ENCODE measurements around the gene RCOR3.

The RCOR3 gene

GRCh38 chr1:211358685-211359084 is 99.5 kb downstream of the RCOR3 start:
- Histone ChIP-seq H3K79me2 (ENCODE audit: insufficient read depth, low read length) (peaks cover 32% of the 10 kb centered on the region), H2AFZ (ENCODE audit: low read length) (no peak overlapping the region), H3K27me3 (ENCODE audit: insufficient read depth, low read length, poor library complexity, severe bottlenecking) (no peaks in the 10 kb centered on the region), H4K20me1 (ENCODE audit: insufficient read depth, low read length, poor library complexity, severe bottlenecking) (no peaks in the 10 kb centered on the region), H3K9ac (ENCODE audit: low read depth, low read length, poor library complexity, severe bottlenecking) (no peak overlapping the region), H3K4me1 (ENCODE audit: insufficient read depth, low read length, poor library complexity, severe bottlenecking) (peaks cover 24% of the 10 kb centered on the region), H3K4me2 (ENCODE audit: low read depth, low read length, poor library complexity, severe bottlenecking) (no peak overlapping the region), H3K36me3 (ENCODE audit: insufficient read depth, low read length) (peaks cover 92% of the 10 kb centered on the region), H3K9me3 (ENCODE audit: insufficient read depth, low read depth, low read length) (no peaks in the 10 kb centered on the region), H3F3A (ENCODE audit: low read depth) (no peaks in the 10 kb centered on the region), H3K9me2 (replicated peaks; ENCODE audit: low read depth, low read length) (no peaks in the 10 kb centered on the region), H3K4me3 (ENCODE audit: low read length, poor library complexity, severe bottlenecking) (no peak overlapping the region)
- TF ChIP-seq EZH2phosphoT487 (IDR thresholded peaks at IDR 0.05; ENCODE audit: borderline replicate concordance) (no peak), CTCF (conservative IDR thresholded peaks at IDR 0.05; ENCODE audit: low read length) (no peak)

GRCh38 chr1:211359876-211360275 is 100.7 kb downstream of the RCOR3 start:
- Histone ChIP-seq H3K4me3 (ENCODE audit: low read length, poor library complexity, severe bottlenecking) (no peak overlapping the region), H3F3A (ENCODE audit: low read depth) (no peaks in the 10 kb centered on the region), H3K9me3 (ENCODE audit: insufficient read depth, low read depth, low read length) (no peaks in the 10 kb centered on the region), H3K36me3 (ENCODE audit: insufficient read depth, low read length) (peaks cover 92% of the 10 kb centered on the region), H4K20me1 (ENCODE audit: insufficient read depth, low read length, poor library complexity, severe bottlenecking) (no peaks in the 10 kb centered on the region), H3K4me1 (ENCODE audit: insufficient read depth, low read length, poor library complexity, severe bottlenecking) (peaks cover 14% of the 10 kb centered on the region), H3K4me2 (ENCODE audit: low read depth, low read length, poor library complexity, severe bottlenecking) (no peak overlapping the region), H3K79me2 (ENCODE audit: insufficient read depth, low read length) (peaks cover 20% of the 10 kb centered on the region), H3K27me3 (ENCODE audit: insufficient read depth, low read length, poor library complexity, severe bottlenecking) (no peaks in the 10 kb centered on the region), H2AFZ (ENCODE audit: low read length) (no peak overlapping the region), H3K9ac (ENCODE audit: low read depth, low read length, poor library complexity, severe bottlenecking) (no peak overlapping the region), H3K9me2 (replicated peaks; ENCODE audit: low read depth, low read length) (no peaks in the 10 kb centered on the region)
- TF ChIP-seq EZH2phosphoT487 (IDR thresholded peaks at IDR 0.05; ENCODE audit: borderline replicate concordance), result no peak

GRCh38 chr1:211361202-211361601 is 102.0 kb downstream of the RCOR3 start:
- H3K4me3 ChIP-seq (ENCODE audit: low read length, poor library complexity, severe bottlenecking), result no peak overlapping the region
- no peaks in the 10 kb centered on the region for H3K9me3 ChIP-seq (ENCODE audit: insufficient read depth, low read depth, low read length)
- peaks cover 7% of the 10 kb centered on the region for H3K79me2 ChIP-seq (ENCODE audit: insufficient read depth, low read length)
- peaks cover 93% of the 10 kb centered on the region for H3K36me3 ChIP-seq (ENCODE audit: insufficient read depth, low read length)
- no peak overlapping the region for H2AFZ ChIP-seq (ENCODE audit: low read length)
- H3F3A ChIP-seq (ENCODE audit: low read depth), result no peaks in the 10 kb centered on the region
- no peak overlapping the region for H3K9ac ChIP-seq (ENCODE audit: low read depth, low read length, poor library complexity, severe bottlenecking)
- peaks cover 8% of the 10 kb centered on the region for H3K4me1 ChIP-seq (ENCODE audit: insufficient read depth, low read length, poor library complexity, severe bottlenecking)
- no peak for TF ChIP-seq CTCF (conservative IDR thresholded peaks at IDR 0.05; ENCODE audit: low read length)
- TF ChIP-seq EZH2phosphoT487 (IDR thresholded peaks at IDR 0.05; ENCODE audit: borderline replicate concordance), result no peak
- H3K27me3 ChIP-seq (ENCODE audit: insufficient read depth, low read length, poor library complexity, severe bottlenecking), result no peaks in the 10 kb centered on the region
- H3K9me2 ChIP-seq (replicated peaks; ENCODE audit: low read depth, low read length), result no peaks in the 10 kb centered on the region
- no peak overlapping the region for H3K4me2 ChIP-seq (ENCODE audit: low read depth, low read length, poor library complexity, severe bottlenecking)
- no peaks in the 10 kb centered on the region for H4K20me1 ChIP-seq (ENCODE audit: insufficient read depth, low read length, poor library complexity, severe bottlenecking)
